ENCODE results near the gene RCHY1. TPM values are rescaled to one million over a fixed set of nuclear protein-coding genes. Genes with fewer than 3 reads are reported as not detected.
A peak's percentile ranks its signal among the peaks of the same experiment; 100 is the strongest.

The RCHY1 gene
- total and polyA plus RNA-seq, 4 donors = 14.7 to 24.8 (median 18.0) TPM

DNA sequence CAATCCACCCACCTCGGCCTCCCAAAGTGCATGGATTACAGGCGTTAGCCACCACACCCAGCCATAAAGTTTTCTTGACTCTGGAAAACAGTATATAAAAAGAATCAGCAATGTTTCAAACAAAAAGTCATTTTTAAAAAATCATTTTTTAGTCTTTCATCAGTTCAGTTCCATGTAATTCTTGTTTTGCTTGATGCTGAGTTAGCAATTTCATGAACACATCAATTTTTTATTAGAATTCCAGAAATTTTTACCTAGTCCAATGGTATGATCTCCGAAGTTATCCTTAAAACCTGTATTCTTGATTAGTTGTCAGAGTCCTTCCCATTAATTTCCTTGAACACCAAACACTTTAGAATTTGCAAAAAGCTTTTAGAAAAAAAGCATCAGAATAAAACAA is 56.8 kb downstream of the RCHY1 start:
- H3K4me1 ChIP-seq (ENCODE audit: control insufficient read depth in 4 of 4, insufficient read depth in 4 of 4, low read length in 3 of 4) = no peaks in the 10 kb centered on the region
- DNase-seq (ENCODE audit: low spot score) = no peak
- H3K36me3 ChIP-seq (ENCODE audit: control insufficient read depth in 4 of 4, insufficient read depth in 3 of 4, low read depth in 1 of 4, low read length in 3 of 4) = no peaks in the 10 kb centered on the region
- no peaks in the 10 kb centered on the region for H3K9me3 ChIP-seq (ENCODE audit: control insufficient read depth in 4 of 4, low read length in 3 of 4)
- no peak overlapping the region for H3K4me3 ChIP-seq (ENCODE audit: low read depth in 1 of 3, low read length in 3 of 3)
- 88% methylated on average over 3 of the region's 3 CpGs for WGBS
- H3K9ac ChIP-seq (ENCODE audit: low read depth in 1 of 2, low read length in 2 of 2) = no peak overlapping the region
- TF ChIP-seq, protein P1, sequence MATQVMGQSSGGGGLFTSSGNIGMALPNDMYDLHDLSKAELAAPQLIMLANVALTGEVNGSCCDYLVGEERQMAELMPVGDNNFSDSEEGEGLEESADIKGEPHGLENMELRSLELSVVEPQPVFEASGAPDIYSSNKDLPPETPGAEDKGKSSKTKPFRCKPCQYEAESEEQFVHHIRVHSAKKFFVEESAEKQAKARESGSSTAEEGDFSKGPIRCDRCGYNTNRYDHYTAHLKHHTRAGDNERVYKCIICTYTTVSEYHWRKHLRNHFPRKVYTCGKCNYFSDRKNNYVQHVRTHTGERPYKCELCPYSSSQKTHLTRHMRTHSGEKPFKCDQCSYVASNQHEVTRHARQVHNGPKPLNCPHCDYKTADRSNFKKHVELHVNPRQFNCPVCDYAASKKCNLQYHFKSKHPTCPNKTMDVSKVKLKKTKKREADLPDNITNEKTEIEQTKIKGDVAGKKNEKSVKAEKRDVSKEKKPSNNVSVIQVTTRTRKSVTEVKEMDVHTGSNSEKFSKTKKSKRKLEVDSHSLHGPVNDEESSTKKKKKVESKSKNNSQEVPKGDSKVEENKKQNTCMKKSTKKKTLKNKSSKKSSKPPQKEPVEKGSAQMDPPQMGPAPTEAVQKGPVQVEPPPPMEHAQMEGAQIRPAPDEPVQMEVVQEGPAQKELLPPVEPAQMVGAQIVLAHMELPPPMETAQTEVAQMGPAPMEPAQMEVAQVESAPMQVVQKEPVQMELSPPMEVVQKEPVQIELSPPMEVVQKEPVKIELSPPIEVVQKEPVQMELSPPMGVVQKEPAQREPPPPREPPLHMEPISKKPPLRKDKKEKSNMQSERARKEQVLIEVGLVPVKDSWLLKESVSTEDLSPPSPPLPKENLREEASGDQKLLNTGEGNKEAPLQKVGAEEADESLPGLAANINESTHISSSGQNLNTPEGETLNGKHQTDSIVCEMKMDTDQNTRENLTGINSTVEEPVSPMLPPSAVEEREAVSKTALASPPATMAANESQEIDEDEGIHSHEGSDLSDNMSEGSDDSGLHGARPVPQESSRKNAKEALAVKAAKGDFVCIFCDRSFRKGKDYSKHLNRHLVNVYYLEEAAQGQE (IDR thresholded peaks at IDR 0.05) = no peak
- TF ChIP-seq FOXA1 (IDR thresholded peaks at IDR 0.05) = no peak
- H3K27me3 ChIP-seq (ENCODE audit: control insufficient read depth in 4 of 4, insufficient read depth in 4 of 4, low read length in 3 of 4) = no peaks in the 10 kb centered on the region
- no peak overlapping the region for H3K27ac ChIP-seq (ENCODE audit: low read depth in 1 of 2, low read length in 2 of 2)

DNA sequence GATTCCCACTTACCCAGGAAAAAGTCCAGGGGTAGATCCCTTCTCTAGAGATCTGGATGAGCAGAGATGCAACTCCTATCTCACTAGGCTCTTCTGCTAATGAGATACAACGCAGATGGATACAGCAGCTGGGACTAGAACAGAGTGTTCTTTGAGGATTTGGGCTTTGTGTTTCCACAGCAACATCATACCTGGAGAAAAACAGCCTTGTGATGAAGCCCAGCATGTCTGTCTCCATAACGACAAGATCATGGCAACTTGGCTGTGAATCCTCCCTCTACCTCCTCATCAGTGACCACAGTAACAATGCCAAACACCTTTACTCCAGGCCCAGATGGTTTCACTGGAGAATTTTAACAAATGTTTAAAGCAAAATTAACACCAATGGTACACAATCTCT is 80.1 kb downstream of the RCHY1 start:
- Histone ChIP-seq H3K27me3 (ENCODE audit: control insufficient read depth in 4 of 4, insufficient read depth in 4 of 4, low read length in 3 of 4) (no peaks in the 10 kb centered on the region), H3K4me3 (ENCODE audit: low read depth in 1 of 3, low read length in 3 of 3) (no peak overlapping the region), H3K27ac (ENCODE audit: low read depth in 1 of 2, low read length in 2 of 2) (no peak overlapping the region), H3K36me3 (ENCODE audit: control insufficient read depth in 4 of 4, insufficient read depth in 3 of 4, low read depth in 1 of 4, low read length in 3 of 4) (no peaks in the 10 kb centered on the region), H3K9ac (ENCODE audit: low read depth in 1 of 2, low read length in 2 of 2) (no peak overlapping the region), H3K4me1 (ENCODE audit: control insufficient read depth in 4 of 4, insufficient read depth in 4 of 4, low read length in 3 of 4) (no peaks in the 10 kb centered on the region), H3K9me3 (ENCODE audit: control insufficient read depth in 4 of 4, low read length in 3 of 4) (no peaks in the 10 kb centered on the region)
- TF ChIP-seq, protein P2, sequence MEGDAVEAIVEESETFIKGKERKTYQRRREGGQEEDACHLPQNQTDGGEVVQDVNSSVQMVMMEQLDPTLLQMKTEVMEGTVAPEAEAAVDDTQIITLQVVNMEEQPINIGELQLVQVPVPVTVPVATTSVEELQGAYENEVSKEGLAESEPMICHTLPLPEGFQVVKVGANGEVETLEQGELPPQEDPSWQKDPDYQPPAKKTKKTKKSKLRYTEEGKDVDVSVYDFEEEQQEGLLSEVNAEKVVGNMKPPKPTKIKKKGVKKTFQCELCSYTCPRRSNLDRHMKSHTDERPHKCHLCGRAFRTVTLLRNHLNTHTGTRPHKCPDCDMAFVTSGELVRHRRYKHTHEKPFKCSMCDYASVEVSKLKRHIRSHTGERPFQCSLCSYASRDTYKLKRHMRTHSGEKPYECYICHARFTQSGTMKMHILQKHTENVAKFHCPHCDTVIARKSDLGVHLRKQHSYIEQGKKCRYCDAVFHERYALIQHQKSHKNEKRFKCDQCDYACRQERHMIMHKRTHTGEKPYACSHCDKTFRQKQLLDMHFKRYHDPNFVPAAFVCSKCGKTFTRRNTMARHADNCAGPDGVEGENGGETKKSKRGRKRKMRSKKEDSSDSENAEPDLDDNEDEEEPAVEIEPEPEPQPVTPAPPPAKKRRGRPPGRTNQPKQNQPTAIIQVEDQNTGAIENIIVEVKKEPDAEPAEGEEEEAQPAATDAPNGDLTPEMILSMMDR (IDR thresholded peaks at IDR 0.05; ENCODE audit: low read depth, low read length, missing input control) = no peak
- WGBS = 73% methylated on average over 2 of the region's 2 CpGs
- no peak for DNase-seq (ENCODE audit: low spot score)

DNA sequence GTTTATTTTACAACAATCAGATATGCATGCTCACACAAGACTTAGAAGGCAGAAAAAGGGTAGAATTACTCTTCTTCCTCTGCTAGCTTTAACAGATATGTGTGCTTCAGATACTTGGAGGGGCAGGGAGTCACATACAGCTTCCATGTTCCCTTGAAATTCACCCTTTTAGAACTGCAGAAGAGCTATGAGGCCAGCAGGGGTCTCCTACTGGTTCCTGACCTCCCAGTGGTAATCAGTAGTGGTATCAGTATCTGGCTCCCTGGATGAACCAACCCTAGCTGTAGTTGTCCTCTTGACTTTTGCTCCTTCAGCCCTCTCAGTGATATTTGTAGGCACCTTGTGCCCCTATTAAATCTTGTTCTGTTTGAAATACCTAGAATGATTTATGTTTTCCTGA is 81.5 kb downstream of the RCHY1 start:
- Histone ChIP-seq H3K36me3 (ENCODE audit: control insufficient read depth in 4 of 4, insufficient read depth in 3 of 4, low read depth in 1 of 4, low read length in 3 of 4) (no peaks in the 10 kb centered on the region), H3K9me3 (ENCODE audit: control insufficient read depth in 4 of 4, low read length in 3 of 4) (no peaks in the 10 kb centered on the region), H3K27me3 (ENCODE audit: control insufficient read depth in 4 of 4, insufficient read depth in 4 of 4, low read length in 3 of 4) (no peaks in the 10 kb centered on the region), H3K4me1 (ENCODE audit: control insufficient read depth in 4 of 4, insufficient read depth in 4 of 4, low read length in 3 of 4) (no peaks in the 10 kb centered on the region), H3K27ac (ENCODE audit: low read depth in 1 of 2, low read length in 2 of 2) (no peak overlapping the region), H3K4me3 (ENCODE audit: low read depth in 1 of 3, low read length in 3 of 3) (no peak overlapping the region), H3K9ac (ENCODE audit: low read depth in 1 of 2, low read length in 2 of 2) (no peak overlapping the region)
- TF ChIP-seq RAD21 (IDR thresholded peaks at IDR 0.05) = peak in 1 of 2 donors; percentile 52
- no peak for TF ChIP-seq RXRA (IDR thresholded peaks at IDR 0.05)
- no peak for DNase-seq (ENCODE audit: low spot score)

DNA sequence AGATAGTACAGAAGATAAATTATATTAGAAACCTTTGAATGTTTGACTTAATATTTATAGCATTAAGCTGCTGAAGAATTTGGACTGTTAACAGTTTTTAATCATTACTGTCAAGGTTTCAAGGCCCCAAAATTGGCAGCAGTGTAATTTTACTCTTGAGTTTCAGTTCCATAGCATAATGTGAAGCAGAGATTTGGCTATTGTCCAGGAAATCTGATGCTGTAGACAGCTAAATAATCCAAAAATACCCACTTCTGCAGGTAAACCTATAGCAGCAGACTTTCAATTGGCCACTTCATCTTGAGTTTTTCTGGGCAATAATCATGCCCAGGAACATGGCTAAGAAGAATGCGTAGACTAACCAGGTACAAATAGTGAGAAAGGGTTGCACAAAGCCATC is 85.0 kb downstream of the RCHY1 start:
- 57% methylated on average over 1 of the region's 1 CpG for whole genome bisulfite sequencing
- no peak for TF ChIP-seq SP1 (IDR thresholded peaks at IDR 0.05)
- Histone ChIP-seq H3K9ac (ENCODE audit: low read depth in 1 of 2, low read length in 2 of 2) (no peak overlapping the region), H3K27ac (ENCODE audit: low read depth in 1 of 2, low read length in 2 of 2) (no peak overlapping the region), H3K9me3 (ENCODE audit: control insufficient read depth in 4 of 4, low read length in 3 of 4) (no peaks in the 10 kb centered on the region), H3K36me3 (ENCODE audit: control insufficient read depth in 4 of 4, insufficient read depth in 3 of 4, low read depth in 1 of 4, low read length in 3 of 4) (no peaks in the 10 kb centered on the region), H3K4me1 (ENCODE audit: control insufficient read depth in 4 of 4, insufficient read depth in 4 of 4, low read length in 3 of 4) (no peaks in the 10 kb centered on the region), H3K4me3 (ENCODE audit: low read depth in 1 of 3, low read length in 3 of 3) (no peak overlapping the region), H3K27me3 (ENCODE audit: control insufficient read depth in 4 of 4, insufficient read depth in 4 of 4, low read length in 3 of 4) (no peaks in the 10 kb centered on the region)
- no peak for DNase-seq (ENCODE audit: low spot score)

Other genes with a start within 250 kb of the RCHY1 start
- 10 to 100 TPM in 1 of 2 donors, 1 to 10 TPM in 1; 8.7 to 11.5 TPM for gene THAP6, start 70 bp upstream of the RCHY1 start, total RNA-seq
- 1 to 10 TPM; 4.2 to 6.4 TPM for gene THAP6, start 70 bp upstream of the RCHY1 start, polyA plus RNA-seq
- not detected for gene ODAPH, start 41.7 kb upstream of the RCHY1 start, total RNA-seq
- gene ODAPH, start 41.7 kb upstream of the RCHY1 start, polyA plus RNA-seq = not detected
- under 1 TPM; 0.08 to 0.14 TPM for gene CDKL2, start 116.1 kb upstream of the RCHY1 start, total RNA-seq
- under 1 TPM in 1 of 2 donors, not detected in 1; 0.02 TPM for gene CDKL2, start 116.1 kb upstream of the RCHY1 start, polyA plus RNA-seq
- 10 to 100 TPM; 77.3 to 81.6 TPM for gene G3BP2, start 159.0 kb upstream of the RCHY1 start, total RNA-seq
- gene G3BP2, start 159.0 kb upstream of the RCHY1 start, polyA plus RNA-seq = 10 to 100 TPM; 15.7 to 32.9 TPM
- 10 to 100 TPM; 41.6 to 77.0 TPM for gene USO1, start 210.2 kb upstream of the RCHY1 start, total RNA-seq
- gene USO1, start 210.2 kb upstream of the RCHY1 start, polyA plus RNA-seq = 10 to 100 TPM; 18.4 to 37.4 TPM